HL-60/S4 (cell line): Measurements from ENCODE around the gene AFAP1L2.

Experiments used
- in situ Hi-C: fragments of 300-500 bp; cut with MboI; formaldehyde crosslinking; loops from 2 replicates; pipeline ENCODE4 v1.14.3; 2022; ENCODE audit warnings: low sequenced_read_pairs

The AFAP1L2 gene

DNA sequence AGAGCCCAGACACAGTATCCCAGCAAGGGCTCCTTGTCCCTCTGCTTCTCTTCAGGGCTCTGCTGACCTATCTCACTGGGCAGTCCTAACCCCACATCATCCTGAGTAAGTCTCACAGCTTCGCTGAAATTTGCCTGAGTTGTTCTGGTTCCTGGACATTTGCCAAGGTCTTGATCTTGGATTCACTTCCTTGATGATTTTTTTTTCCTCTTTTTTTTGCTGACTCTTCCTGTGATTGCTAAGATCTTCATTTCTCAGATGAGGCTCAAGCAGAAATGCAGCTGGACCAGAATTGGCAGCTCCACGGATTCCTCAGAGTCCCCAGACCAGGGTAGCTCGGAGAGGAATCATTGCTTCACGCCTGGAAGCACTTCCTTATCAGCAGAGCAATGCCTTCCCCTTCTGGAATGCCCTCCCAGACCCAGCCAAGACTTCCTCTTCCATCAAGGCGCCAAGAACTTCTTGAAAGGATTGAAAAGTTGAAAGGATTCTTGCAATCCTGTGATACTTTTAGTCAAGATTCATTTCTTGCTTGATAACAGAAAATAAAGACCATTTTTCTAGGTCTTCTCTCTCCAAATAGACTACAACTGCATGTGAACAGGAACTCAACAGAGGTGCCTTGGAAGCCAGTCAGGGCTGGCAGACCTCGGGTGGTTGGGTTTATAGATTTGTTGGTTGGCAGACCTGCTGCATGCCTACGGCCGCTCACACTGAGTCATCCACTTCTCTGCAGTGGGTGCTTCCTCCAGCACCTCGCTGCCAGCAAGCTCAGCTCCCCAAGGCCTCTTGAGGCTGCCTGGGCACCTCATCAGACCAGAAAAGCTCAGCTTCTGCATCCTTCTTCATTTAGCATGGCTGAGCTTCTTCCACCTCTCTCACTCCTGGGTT, 8.8 kb upstream of the AFAP1L2 start:
- in situ Hi-C loops = no loop called here

GRCh38 chr10:114408968-114409444, 4.7 kb upstream of the AFAP1L2 start:
- in situ Hi-C loops = no loop called here

GRCh38 chr10:114408112-114408967, 4.0 kb upstream of the AFAP1L2 start:
- in situ Hi-C loops = no loop called here

GRCh38 chr10:114406455-114406854, 2.2 kb upstream of the AFAP1L2 start:
- in situ Hi-C loops = no loop called here

GRCh38 chr10:114405011-114405350, 679 bp upstream of the AFAP1L2 start:
- in situ Hi-C loops = no loop called here

- in situ Hi-C loops = no loop called here
These were observed 651 bp downstream of the AFAP1L2 start for GRCh38 chr10:114403541-114404161.

DNA sequence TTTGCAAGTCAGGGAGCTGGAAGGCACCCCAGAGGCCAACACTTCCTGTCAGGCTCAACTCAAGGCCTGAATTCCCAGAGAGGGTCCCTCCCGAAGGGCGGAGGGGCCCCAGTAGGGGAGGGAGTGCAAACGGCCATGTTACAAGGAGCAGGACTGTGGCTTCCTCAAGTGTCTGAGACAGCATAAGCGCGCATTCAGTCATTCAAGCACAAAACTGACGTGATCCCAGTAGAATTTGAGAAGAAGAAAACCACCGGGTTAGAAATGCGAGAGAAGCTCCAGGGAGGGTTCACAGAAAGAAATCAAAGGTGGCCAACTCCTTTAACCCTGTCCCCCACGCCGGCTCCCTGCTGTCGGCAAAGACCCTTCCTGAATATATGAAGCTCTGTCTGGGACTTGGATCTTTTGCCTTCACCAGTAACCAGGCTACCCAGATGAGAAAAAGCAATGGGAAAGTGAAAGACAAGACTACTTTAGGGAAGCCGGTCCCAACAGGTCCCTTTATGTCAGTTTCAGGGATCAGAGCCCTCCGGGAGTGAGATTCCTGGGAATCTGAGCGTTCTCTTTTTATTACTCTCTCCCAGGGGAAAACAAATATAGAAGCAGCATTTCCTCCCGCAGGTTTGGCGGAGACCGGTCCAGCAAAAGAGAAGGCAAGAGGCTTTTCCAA, 1.3 kb downstream of the AFAP1L2 start:
- in situ Hi-C loops = no loop called here

GRCh38 chr10:114402233-114402632, 2.1 kb downstream of the AFAP1L2 start:
- in situ Hi-C loops = no loop called here

DNA sequence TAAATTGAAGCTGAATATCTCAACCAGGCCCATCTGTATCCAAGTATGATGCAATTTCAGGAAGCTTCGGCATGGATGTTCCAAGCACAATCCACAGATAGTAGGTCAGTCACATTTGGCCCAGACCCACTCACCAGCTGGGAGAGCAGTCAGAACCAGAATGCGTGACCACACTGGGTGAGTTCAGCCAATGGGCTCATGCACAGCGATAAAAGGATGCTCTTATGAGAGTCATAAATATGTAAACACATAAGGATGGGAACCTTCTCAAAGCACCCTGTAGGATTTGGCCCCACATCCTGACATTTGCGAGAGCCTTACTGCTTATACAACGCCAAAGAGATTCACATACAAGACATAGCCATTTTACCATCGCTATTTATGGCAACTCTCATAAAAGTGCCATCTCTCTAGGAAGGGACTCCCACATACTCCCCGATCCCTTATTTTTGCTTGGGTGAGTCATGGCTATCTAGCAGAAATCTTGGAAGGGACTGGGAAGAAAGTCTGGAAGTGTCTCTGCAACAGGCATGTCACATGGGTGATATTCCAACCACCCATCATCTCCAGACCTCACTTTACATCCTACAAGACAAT, 3.0 kb downstream of the AFAP1L2 start:
- in situ Hi-C loops = no loop called here

DNA sequence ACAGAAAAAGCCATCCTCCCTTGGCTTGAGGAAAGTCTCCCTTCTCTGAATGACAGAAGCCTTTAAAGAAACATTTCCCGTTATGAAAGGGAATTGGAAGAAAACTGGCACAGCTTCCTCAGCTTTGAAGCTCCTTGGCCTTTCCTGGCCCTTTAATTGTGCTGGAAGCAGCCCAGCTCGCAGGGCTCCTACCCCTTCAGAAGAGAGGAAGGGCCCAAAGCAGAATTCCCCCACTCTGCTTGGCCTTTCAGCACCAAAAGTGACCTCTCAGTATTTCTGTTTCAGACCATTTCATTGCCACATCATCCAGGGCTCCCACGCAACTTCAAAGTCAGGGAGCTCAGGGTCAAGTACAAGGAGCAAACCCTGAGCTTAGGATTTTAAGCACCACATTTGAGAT, 4.2 kb downstream of the AFAP1L2 start:
- in situ Hi-C loops = no loop called here

DNA sequence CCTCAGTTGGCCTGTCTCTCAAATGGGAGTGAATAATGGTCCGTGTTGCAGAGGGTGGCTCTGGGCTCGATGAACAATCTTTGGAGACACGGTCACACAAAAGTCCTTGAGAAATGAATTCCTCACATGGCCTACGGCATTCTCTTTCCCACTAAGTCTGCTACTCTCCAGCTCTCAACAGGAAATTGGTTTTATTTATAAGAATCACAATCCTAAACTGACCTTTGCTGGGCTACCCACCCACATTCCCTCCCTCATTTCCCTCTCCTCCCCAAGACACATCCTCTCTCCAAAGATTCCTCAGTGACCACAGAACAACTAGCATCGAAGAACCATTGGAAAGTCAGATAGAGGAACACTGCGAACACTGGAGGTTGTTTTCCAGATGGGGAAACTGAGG, 4.7 kb downstream of the AFAP1L2 start:
- in situ Hi-C loops = no loop called here

DNA sequence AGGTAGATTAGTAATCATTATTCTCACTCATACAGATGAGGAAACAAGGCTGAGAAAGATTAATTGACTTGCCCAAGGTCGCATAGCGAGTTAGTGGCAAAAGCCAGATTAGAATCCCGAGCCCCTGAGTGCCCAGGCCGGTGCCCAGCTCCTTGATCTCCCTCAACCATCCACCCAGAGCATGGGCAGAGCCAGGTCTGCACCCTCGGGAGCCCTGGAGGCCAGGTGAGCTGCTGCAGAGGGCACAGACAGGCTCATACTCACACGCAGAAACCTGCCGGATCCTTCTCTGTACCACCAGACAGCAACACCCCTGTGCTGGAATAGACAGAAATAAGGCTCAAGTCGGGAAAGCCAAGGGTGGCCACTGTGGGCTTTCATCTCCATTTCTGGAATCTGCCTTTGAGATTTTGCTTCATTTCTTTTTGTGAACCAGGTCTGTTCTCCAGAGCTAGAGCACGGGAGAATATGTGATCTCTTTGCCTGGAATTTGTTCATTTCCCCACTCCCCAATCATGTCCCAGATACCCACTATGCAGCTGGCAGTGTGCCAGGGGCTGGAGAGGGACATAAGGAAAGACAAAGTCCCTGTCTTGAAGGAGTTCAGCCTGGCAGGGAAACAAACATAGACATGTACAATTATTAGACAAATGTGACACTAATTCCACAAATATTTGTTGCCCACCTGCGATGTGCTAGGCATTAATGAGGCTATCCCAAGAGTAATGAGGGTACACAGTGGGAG, 5.5 kb downstream of the AFAP1L2 start:
- in situ Hi-C loops = no loop called here

- in situ Hi-C loops = no loop called here
These were observed 6.6 kb downstream of the AFAP1L2 start for GRCh38 chr10:114397651-114398145.

DNA sequence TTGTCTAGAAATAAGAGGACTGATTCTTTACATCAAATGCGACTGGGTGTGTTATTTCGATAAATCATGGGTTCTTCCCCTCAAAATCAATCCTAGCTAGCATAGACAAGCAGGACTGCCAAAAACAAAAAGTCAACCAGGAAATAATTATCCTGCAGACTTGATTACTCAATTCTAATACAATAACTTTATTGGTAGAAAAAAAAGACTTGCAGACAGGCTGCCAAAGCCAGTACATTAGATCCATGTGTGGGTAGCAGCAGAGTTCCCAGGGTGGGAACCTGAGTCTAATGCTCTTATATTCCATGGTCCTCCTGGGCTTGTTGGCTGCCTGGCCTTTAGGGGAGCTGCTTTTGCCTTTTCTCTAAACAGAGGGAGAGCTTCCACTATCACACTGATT, 7.8 kb downstream of the AFAP1L2 start:
- in situ Hi-C loops = no loop called here

DNA sequence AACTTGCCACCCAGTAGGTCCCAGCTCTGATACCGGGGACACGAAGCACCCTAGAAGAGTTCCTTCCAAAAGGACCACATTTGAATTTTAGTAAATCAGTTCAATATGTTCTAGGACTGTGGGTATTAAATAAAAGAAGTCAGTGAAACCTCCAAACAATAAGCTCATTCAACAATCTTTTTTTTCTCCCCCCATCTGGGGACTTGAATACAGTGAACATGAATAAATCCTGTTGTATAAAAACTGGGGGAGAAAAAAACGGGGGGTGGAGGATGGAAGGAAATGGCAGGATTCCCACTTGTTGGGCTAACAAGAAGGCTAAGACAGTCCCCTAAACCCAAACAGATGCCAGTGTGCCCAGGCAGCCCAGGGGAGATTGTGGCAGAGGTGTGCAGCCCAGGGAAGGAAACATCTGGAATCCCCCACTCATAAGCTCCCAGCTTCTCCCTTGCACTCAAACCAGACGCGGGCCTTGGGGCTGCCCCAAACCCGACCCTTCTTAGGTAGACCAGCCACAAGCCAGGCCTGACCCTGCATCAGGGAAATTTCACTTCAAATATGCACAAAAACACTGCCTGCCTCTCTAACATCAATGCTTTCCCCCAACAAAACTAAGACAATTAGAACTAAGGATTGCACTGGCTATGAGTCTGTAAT, 8.8 kb downstream of the AFAP1L2 start:
- in situ Hi-C loops = no loop called here

DNA sequence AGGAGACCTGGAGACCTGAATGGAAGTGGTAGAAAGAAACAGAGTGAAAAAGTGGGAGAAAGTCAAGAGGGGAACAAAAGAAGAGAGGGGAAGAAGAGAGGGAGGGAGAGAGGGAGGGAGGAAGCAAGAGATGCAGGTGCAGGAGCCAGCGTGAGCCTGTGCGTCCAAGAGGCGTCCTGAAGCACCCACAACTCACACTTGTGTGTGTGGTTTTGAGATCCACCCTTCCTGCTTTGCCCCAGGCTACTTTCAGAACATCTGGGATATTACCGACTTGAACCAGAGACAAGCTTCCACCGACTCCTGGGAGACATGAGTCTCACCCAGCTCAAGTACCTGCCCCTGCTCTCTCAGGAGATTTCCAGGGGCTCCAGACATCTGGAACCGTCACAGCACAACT, 9.8 kb downstream of the AFAP1L2 start:
- in situ Hi-C loops = no loop called here

DNA sequence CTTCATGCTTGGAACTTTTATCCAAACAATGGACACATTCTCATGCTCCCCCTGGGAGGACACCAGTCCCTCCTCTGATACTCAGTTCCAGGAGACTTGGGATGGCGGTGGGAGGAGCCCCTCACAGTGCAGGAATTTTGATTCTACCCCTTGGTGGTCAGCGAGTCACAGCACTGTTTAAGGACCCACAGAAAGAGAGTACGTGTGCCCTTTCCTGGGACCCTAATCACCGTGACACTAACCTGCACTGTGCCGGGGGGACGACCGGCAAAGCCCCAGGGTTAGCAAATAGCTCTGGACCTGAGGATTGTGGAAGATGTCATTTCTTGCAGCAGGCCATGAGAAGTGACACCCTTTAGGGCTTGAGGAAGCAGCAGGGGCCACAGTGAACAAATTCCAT, 10.4 kb downstream of the AFAP1L2 start:
- in situ Hi-C loops = no loop called here

DNA sequence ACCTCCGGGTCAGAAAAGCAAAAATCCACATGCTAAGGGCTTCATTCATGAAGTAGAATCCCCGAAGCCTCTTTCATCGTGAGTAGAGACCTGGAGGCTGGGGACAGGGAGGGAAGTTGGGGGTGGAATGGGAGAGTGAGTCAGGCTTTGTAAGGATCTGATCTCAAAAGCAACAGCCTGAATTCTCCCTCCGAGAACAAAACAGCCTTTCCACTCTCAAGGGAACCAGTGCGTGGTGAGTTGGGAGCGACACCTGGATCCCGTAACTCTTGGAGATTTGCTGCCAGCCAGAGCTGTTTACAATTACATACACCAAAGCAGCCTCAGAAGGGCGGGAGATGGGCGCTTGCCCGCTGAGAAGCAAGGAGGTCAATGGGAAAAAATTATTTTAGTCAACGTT, 10.8 kb downstream of the AFAP1L2 start:
- in situ Hi-C loops = no loop called here
